Activated CD8-positive, alpha-beta memory T cell treated with anti-CD3 and anti-CD28 coated beads, Interleukin-2, amount 50 U/mL, for 1 hour (primary cell): ENCODE data around the gene CTBP1.

ENCODE experiments used
- DNase-seq: peaks from one replicate; pipeline ENCODE4 v3.0.0-alpha.2; 2020; ENCODE audit errors: extremely low read depth

CTBP1 gene

DNA sequence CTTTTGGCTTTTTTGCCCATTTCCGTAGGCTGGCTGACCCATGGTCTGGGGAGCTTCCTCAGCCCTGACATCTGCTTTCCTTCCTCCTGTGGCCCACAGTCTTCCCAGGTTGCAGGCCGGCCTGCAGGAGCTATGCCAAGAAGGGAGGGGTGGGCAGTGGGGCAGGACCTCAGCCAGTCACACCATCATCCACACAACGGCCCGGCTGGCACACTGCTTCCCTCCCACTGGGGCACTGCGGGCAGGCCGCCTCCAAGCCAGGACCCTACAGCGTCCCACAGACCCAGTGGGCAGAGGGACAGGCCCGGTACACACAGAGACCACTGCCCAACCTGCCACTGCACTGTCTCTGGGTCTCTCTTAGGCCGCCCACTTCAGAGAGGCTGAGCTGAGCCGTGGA, 38.0 kb downstream of the CTBP1 start:
- DNase-seq: no peak

DNA sequence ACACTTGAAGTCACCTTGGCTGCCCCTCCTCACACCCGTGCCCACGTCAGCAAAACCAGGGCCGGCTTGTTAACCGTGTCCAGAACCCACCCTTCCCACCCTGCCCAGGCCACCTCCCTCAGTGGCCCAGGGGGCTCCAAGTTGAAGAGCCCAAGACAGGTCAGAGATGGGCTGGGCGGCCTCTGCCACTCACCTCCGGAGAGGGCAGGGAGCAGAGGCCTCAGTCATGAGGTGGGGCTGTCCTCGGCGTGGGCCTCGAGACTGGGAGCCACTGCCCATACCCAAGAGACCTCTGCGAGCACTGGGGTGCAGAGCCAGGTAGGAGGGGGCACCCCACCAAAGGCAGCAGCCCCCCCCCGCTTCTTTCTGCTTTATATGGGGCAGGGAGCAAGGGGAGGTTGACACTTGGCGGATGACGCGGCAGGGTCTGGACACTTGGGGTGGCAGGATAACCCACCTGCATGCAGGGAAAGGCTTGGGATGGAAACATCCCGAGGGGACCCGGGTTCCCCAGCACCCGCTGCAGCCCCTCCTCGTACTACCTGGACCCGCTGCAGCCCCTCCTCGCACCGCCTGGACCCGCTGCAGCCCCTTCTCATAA, 38.6 kb downstream of the CTBP1 start:
- no peak for DNase-seq

DNA sequence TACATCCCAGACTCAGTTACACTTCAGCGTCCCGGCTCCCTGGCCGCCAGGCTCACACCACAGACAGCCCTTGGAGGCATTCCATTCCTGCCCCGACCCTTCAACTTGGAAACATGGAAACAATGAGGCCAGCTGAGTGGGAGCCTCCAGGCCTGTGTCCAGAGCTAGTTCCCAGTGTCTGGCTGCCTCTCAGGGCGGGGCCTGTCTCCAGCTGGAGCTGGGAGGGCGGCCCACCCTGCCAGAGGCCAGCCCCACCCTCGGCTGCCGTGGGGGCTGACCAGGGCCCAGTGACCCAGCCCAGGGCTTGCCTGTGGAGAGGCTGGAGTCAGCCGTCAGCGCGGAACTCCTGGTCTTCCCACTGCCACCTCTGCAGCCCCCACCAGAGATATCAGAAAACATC, 39.1 kb downstream of the CTBP1 start:
- no peak for DNase-seq

GRCh38 chr4:1208970-1209704, 39.8 kb downstream of the CTBP1 start:
- DNase-seq: no peak

GRCh38 chr4:1208266-1208961, 40.5 kb downstream of the CTBP1 start:
- DNase-seq: no peak

DNA sequence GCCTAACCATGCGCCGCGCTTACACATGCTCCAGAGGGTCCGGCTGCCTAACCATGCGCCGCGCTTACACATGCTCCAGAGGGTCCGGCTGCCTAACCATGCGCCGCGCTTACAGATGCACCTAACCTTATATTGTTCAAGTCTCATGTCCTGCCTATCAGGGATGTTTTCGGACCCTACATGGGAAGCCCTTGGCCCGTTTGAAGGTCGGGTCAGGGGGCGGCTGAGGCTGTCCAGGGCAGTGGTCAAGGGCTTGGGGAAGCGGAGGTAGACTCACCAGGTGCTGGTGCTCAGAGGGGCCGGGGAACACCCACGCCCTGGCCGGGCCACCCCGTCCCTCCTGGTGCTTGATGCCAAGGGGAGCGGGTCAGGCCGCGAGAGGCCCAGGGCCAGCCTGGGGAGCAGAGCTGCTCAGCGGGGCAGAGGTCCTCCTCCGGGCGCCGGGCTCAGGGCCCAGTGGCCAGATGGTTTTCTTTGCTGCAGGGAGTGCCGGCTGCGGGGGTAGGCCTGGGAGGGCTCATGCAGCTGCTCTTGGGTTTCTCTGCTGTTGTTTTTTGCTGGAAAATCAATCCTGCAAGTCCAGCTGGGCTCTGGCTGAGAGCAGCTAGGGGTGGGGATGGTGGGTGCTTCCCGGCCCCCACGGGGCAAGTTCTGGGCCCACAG, 41.2 kb downstream of the CTBP1 start:
- DNase-seq: no peak

GRCh38 chr4:1207157-1207470, 41.8 kb downstream of the CTBP1 start:
- no peak for DNase-seq

DNA sequence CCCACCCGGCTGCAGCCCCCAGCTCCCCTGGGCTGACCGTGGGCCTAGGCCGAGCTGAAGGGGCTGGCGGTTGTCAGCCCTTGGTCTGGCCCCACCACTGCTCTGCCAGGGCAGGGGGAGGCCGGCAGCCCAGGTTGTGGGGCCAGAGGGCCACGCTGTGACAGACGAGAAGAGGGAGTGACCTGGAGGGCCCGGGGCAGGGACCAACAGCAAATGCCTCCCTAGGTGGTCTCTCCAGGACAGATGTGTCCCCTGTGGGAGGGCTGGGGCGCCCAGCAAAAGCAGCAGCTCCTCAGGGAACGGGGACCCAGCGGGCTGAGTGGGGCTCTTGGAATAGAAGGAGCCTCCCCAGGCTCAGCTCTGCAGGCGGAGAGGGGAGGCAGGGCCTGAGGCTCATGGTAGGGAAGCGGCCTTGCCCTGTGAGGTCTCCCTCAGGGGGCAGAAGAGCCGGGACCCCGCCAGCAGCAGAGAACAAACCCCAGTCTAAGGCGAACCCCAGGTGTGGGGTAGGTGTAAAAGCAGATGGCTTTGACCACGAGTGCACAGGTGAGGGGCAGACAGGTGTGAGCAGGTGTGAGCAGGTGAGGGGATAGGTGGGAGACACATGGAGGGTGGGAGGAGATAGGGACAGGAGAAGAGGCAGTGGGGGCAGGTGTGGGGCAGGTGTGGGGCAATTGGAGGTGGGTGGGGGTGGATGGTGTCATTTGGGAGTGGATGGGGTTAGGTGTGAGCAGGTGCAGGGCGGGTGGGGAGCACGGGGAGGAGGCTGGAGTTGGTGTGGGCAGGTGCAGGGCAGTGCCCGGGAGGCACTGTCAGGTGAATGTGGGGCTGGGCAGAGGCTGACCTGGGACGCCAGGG, 42.4 kb downstream of the CTBP1 start:
- DNase-seq: no peak

DNA sequence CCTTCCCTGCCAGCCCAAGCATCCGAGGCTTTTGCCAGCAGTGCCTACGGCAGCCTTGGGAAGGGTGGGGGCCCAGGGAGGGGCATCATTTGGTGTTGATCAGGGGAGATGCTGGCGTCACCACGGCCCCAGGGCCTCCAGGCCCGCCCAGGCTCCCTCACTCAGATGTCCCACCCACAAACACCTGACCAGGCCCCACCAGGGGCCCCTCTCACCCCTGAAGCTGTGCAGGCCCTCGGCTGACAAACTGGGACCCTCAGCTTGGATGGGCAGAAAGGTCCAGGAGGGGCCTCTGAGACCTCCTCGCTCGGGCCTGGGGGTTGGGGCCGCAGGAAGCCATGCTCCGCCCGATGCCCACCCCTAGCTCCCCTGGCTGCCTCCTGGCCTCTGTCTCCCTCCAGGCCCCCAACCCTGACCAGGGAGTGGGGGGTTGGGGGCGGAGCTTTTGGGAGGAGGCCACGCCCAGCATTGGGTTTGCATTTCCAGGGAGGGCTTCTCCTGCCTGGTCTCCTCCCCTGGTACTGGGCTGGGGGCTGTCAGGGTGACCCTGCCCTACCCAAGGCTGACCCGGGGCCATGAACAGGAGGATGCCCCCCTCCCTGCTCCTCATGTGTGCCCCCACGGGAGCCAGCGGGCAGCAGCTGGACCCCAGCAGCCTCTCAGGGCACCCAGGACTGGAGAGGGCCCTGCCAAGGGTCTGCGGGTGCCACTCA, 43.2 kb downstream of the CTBP1 start:
- DNase-seq: no peak

- no peak for DNase-seq
Measured at GRCh38 chr4:1204828-1205585, 43.9 kb downstream of the CTBP1 start.

DNA sequence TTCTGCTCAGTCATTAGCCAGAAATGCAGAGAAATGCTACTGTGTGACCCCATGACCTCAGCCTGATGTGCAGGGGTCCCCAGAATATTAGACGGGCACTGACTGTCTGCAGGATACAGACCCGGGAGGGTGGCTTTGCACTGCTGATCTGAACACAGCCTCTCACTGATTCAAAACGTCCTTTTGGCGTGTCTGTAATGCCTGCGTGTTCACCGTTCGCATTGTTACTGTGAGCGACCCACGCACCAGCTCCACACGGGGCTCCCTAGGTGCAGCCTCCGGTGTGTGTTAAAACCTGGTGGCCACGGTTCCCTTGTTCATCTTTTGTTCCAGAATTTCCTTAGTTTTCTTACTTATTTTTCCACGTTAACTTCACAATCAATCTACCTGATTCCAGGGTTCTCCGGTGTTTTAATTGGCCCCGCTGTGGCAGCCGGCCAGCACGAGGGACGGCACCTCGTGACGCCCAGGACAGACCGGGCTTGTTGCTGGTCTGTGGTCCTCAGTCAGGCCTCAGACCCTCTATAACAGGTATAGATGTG, 44.6 kb downstream of the CTBP1 start:
- no peak for DNase-seq

- DNase-seq: no peak
Measured at GRCh38 chr4:1203026-1203616, 45.8 kb downstream of the CTBP1 start.

DNA sequence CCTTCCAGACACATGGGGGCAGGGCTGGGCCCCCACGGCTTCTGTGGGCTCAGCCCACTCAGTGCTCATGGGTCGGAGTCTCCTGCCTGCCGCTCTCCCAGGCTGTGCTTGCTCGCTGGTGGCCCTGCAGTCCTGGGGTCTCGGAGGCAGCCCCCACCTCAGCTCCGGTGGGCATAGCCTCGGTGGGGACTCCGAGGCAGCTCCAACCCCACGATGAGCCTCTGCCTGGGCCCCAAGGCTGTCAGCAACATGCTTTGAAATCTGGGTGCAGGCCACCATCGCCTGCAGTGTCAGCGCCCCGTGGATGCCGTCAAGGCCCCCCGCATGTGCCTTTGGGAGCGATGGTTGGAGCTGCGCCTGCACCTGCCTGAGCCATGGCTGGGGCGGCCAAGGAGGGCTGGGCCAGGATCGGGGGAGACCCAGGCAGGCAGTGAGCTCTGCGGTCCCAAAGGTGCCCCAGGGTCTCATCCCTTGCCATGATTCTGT, 46.4 kb downstream of the CTBP1 start:
- DNase-seq: no peak

DNA sequence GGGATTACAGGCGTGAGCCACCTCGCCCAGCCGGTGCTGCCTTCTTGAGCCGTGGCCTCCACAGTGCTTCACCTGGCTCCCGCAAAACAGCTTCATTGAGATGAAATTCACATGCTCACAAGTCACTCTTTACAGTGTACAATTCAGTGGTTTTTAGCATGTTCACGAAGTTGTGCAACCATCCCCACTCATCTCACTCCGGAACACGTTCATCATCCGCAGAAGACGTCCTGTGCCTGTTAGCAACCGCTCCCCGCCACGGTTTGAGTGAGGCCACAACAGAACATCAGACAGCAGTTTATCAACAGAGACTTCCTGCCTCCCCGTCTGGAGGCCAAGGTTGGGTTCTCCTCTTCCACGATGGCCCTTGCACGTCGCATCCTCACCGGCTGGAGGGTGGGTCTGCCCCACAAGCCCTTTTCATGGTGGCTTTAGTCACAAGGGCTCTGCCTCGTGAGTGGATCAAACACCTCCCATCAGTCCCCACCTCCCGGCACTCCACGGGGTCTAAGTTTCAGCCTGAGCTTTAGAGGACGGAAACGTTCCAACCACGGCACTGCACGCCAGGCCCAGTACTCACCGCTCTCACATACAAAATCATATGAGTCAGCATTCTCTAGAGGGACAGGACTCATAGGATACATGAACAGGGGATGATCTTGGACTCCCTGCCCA, 46.9 kb downstream of the CTBP1 start:
- DNase-seq: peak; percentile 85

- no peak for DNase-seq
Measured at GRCh38 chr4:1200425-1201035, 48.4 kb downstream of the CTBP1 start.

GRCh38 chr4:1199556-1200331, 49.2 kb downstream of the CTBP1 start:
- DNase-seq: no peak

GRCh38 chr4:1198098-1198844, 50.7 kb downstream of the CTBP1 start:
- no peak for DNase-seq
